Measurements from ENCODE around the gene TP53TG3F. TPM values are rescaled to one million over a fixed set of nuclear protein-coding genes. Genes with fewer than 3 reads are reported as not detected.

Gene TP53TG3F
- not detected in 2 replicates for total RNA-seq

GRCh38 chr16:33459312-33459711 lies at the start of gene TP53TG3F:
TP53TG3F (plus strand) TSS chr16:33459612; CDS start chr16:33459680, 68 bp downstream.

Other genes starting within 250 kb of the TP53TG3F start
- gene TP53TG3E, start 155.3 kb upstream of the TP53TG3F start, total RNA-seq, result not detected in 2 replicates
- not detected in 2 replicates for gene TP53TG3B, start 98.8 kb upstream of the TP53TG3F start, total RNA-seq

Measured in aortic smooth muscle cell (primary cell).